ENCODE data around the gene JAK1.
A peak's percentile ranks its signal among the peaks of the same experiment; 100 is the strongest.
"Not testable (repeated sequence)": the region's sequence is repeated elsewhere in the genome, so short reads cannot be mapped to it uniquely, and the experiment has no call there.

Gene JAK1

DNA sequence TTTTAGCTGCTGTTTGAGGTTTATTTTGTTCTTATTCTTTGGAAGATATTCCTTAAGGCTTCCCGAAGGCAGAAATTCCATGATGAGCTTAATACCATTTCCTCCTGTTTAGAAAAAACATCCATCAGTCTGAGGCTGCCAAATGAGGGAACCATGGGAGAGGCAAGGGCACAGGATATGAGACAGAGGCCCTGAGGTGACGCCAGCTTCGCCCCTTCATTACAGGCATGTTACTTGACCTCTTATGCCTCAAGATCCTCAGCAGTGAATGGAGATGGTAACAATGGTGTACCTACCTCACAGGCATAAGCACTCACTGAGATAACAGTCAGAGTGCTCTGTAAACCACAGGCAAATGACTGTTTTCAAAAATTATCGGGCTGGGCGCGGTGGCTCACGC, 127.9 kb downstream of the JAK1 start:
- DNase-seq (ENCODE audit: low spot score): no peak

DNA sequence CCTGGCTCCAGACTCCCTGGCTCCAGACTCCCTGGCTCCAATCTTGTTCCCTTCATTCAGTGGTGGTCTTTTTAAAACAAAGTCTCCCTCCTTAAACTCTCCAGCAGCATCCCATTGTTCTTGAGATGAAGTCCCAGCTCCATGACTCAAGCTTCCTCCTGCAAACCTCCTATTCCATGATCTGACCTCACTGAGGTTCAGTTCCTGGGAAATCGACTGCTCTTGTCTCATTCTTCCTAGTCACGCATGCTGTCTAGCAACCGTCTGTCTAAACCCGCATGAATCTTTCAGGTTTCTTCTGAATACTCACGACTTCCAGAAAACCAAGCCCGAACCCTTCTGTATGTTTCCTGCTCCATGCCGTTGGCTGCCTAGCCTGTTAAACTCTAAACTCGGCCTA, 129.5 kb downstream of the JAK1 start:
- DNase-seq (ENCODE audit: low spot score): no peak

- no peak for DNase-seq (ENCODE audit: low spot score)
These were observed 131.6 kb downstream of the JAK1 start for GRCh38 chr1:64834734-64835133.

- no peak for DNase-seq (ENCODE audit: low spot score)
These were observed 136.2 kb downstream of the JAK1 start for GRCh38 chr1:64830030-64830651.

GRCh38 chr1:64829411-64830029, 136.8 kb downstream of the JAK1 start:
- DNase-seq (ENCODE audit: low spot score): no peak

DNA sequence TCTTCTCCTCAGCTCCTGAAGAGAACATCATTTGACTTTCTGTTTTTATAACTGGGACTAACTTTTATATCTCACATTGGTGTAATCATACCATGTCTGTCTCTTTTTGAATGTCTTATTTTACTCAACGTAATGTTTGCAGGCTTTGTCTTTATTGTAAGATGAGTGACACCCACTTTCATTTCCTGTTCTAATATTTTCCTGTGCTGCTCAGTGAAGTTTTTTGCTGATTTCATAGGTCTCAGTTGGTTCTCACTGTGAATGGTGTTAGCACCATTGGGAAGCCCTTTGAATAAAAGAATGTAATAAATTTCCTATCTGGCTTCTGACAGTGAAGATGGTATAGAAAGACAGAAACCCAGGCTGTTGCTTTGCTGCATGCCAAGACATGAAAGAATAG, 137.5 kb downstream of the JAK1 start:
- DNase-seq (ENCODE audit: low spot score): no peak

DNA sequence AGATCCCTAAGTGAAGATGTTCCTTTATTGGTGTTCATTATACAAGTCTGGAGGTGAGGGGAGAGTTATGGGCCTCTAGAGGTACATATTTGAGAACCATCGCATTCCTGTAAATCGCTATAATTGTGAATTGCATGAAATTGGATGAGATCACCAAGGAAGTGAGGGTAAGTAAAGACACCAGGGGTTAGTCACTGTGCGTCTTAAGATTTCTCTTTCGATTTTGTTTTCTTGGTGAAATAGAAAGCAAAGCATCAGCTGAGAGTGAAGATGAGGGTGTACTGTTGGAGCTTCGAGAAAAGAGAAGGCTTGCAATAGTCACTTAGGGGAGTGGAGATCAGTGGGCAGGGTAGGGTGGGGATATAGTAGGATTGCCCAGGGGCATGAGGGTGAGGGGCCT, 139.4 kb downstream of the JAK1 start:
- no peak for DNase-seq (ENCODE audit: low spot score)

- peak; percentile 40 for DNase-seq (ENCODE audit: low spot score)
These were observed 142.5 kb downstream of the JAK1 start for GRCh38 chr1:64823691-64824476.

DNA sequence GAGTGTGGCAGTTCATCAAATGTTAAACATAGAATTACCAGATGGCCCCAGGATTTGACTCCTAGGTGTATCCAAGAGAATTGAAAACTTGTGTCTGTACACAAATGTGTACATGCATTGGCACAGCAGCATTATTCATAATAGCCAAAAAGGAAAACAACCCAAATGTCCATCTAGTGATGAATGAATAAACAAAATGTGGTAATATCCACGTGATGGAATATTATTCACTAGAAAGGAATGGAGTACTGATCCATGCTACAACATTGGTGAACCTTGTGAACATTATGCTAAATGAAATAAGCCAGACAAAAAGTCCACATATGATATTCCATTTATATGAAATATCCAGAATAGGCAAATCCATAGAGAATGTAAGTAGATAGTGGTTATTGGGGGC, 143.7 kb downstream of the JAK1 start:
- DNase-seq (ENCODE audit: low spot score): no peak

GRCh38 chr1:64820572-64820971, 145.8 kb downstream of the JAK1 start:
- not testable (repeated sequence) for DNase-seq (ENCODE audit: low spot score)

GRCh38 chr1:64817364-64817763, 149.0 kb downstream of the JAK1 start:
- DNase-seq (ENCODE audit: low spot score): not testable (repeated sequence)

DNA sequence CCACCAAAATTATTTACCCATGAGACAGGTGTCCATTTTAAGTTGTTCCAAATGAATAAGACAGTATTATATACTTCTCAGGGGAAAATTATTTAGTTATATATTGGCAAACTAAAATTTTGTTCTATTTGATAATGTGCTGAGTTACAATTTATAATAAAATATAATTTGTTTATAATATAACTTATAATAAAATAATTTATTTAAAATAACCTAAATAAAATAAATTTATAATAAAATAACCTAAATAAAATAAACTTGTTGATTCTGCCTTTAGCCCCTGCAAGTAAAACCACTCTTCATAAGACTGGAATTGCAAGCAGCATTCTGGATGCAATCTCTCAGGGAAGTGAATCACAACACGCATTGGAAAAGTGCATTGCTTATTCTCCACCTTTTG, 151.9 kb downstream of the JAK1 start:
- DNase-seq (ENCODE audit: low spot score): no peak

GRCh38 chr1:64811131-64811530, 155.2 kb downstream of the JAK1 start:
- DNase-seq (ENCODE audit: low spot score): no peak

DNA sequence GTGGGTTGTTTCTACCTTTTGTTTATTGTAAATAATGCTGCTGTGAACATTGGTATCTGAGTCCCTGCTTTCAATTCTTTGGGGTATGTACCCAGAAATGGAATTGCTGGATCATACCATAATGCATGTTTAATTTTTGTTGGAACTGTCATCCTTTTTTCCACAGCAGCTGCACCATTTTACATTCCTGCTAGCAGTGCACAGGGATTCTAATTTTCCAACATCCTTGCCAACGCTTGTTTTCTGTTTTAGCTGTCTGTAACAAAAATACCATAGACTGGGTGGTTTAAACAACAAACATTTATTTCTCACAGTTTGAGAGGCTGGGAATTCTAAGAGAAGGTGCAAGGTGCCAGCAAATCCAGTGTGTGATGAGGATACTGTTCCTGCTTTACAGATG, 156.3 kb downstream of the JAK1 start:
- no peak for DNase-seq (ENCODE audit: low spot score)

DNA sequence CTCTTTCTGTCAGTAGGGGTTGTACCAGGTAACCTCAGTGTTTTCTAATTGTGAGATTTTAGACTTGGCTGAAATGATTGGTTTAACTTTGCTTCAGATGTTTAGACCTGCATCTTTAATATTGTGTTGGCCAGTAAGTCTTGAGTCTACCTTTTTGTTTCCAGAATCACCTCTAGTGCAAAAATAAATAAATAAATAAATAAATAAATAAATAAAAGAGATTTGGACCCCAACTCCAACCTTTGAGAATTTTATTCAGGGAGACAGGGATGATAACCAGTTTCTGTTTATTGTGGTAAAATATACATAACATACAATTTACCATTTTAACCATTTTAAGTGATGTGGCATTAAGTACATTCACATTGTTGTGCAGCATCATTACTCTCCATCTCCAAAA, 157.0 kb downstream of the JAK1 start:
- DNase-seq (ENCODE audit: low spot score): no peak

- no peak for DNase-seq (ENCODE audit: low spot score)
These were observed 164.4 kb downstream of the JAK1 start for GRCh38 chr1:64801851-64802523.

GRCh38 chr1:64798872-64799271, 167.5 kb downstream of the JAK1 start:
- DNase-seq (ENCODE audit: low spot score): no peak

GRCh38 chr1:64790832-64791487, 175.4 kb downstream of the JAK1 start:
- DNase-seq (ENCODE audit: low spot score): no peak
